GM19193 (cell line): ENCODE measurements around the gene KCNQ2.

ENCODE experiments used
- POLR2A ChIP-seq: IDR thresholded peaks from 4 replicates; pipeline ENCODE4 v1.6.1; 2011; ENCODE audit not compliant: insufficient read depth, insufficient read length; ENCODE audit errors: extremely low read depth

Gene KCNQ2

DNA sequence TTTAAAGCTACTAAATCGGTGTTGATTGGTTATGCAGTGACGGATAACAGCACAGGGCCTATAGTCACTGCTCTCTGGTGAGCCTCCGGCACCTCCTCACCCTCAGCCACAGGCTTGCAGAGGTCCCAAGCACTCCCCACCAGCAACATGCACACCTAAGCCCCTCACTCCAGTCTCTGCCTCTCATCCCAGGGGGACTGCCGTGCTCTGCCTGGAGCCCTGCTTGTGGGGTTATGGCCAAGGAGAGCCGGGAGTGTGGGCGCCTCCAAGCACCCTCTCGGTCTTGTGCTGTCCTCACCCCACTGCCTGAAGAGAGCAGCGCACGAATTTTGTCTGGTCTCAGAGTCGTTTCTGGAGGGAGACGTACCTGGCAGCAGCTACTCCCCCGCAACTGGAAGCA lies 33.3 kb upstream of the KCNQ2 start:
- TF ChIP-seq POLR2A = no peak

DNA sequence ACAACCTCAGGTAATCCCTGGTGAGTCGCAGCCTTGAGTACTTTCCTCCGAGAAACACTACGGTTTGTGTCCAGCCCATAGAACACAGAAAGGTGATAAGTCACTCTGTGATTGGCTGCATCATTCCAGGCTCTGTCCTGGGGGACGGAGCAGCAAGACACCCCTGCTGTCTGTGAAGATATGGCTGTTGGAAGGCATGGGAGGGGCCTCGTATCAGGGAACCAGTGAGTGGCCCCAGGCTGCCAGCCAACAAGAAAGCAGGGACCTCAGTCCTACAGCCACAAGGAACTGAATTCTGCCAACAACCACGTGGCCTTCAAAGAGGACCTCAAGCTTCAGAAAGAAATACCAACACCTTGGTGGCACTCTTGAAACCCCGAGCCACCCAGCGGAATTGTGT lies 32.8 kb upstream of the KCNQ2 start:
- TF ChIP-seq POLR2A = no peak

DNA sequence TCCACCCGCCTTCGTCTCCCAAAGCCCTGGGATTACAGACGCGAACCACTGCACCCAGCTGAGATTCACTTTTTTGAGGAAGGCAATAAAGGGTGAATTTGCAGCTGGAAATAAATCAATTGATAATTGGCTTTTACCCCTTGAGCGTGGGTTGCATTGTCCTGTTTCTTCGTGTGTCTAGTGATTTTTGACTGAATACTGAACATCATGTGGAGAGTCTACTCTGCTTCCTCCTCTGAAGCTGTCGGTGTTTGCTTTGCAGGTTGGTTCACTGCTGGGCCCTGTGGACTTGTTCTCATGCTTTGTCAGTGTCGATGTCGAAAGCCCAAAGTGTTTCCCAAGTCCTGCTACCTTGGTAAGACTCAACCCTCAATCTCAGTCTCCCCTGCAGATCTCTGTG lies 32.2 kb upstream of the KCNQ2 start:
- TF ChIP-seq POLR2A = no peak

DNA sequence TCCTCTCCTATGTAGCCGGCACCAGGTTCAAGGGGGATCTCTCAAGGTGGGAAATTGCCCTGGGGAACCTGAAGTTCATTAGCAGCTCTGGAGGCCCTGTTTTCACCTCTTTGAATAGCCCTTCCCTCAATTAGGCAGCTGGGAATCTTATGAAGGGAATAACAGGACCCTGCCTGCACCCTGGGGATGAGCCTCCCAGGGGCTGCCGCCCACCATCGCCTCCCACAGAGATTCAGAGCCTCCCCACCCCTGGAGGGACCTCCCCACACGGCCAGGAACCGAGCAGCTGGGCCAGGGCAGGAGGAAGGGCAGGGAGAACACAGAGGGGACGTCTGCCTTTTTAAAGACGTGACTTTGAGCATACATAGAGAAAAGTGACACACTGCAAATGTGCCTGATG lies 31.1 kb upstream of the KCNQ2 start:
- TF ChIP-seq POLR2A = no peak

DNA sequence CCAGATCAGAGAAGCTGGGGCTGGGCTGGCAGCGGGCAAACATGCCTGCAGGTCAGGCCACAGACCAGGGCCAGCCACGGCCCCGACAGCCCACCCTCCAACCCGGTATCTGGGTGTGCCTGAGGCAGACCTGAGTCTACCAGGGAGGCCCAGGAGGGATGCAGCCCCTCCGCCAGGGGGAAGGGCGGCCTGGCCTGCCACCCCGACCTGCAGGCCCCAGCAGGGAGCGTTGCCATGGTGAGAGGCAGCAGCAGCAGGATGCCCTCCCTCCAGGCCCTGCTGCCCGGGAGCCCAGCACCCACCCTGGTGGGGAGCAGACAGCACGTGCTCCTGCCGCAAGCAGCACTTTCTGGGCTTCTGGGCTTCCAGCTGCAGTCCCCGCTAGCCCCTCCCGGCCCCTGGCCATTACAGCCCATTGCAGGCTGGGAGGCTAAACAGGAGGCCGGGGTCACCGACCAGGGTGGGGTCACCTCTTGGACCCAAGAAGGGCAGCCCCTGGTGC lies 30.3 kb upstream of the KCNQ2 start:
- no peak for TF ChIP-seq POLR2A

DNA sequence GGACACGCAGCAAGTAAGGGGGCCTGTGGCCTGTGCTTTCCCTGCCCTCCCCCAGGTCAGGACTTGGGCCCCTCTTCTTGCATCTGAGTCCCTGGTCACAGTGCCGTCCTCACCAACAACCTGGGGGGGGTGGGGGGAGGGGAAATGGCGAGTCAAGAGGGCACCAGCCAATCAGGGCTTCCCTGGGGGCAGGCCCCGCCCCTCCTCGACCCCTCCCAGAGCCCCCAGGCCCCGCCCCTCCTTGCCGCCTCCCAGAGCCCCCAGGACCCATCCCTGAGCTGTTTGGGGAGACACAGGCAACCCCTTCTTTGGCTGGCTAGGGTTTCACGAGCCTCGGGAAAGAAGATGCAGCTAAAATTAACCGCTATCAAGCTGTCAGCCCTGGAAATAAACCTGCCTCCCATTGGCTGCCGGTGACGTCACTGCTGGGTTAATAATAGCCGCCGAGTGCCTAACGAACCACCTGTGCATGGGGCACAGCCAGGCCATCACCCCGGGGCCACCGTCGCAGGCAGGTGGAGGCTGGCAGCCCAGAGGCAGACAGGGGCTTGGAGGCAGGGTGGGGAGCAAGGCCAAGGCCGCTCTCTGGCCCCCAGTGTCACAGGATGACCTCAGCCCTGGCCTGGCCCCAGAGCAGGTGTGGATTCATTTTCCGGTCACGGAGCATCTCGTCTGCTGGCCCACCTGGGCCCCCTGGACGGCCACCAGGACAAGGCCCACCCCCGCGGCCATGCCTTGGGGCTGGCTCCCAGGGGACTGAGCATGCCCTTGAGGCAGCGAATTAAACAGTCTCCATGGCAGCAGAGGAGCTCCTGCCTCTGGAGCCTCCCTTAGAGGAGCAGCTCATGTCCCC lies 29.6 kb upstream of the KCNQ2 start:
- no peak for TF ChIP-seq POLR2A

DNA sequence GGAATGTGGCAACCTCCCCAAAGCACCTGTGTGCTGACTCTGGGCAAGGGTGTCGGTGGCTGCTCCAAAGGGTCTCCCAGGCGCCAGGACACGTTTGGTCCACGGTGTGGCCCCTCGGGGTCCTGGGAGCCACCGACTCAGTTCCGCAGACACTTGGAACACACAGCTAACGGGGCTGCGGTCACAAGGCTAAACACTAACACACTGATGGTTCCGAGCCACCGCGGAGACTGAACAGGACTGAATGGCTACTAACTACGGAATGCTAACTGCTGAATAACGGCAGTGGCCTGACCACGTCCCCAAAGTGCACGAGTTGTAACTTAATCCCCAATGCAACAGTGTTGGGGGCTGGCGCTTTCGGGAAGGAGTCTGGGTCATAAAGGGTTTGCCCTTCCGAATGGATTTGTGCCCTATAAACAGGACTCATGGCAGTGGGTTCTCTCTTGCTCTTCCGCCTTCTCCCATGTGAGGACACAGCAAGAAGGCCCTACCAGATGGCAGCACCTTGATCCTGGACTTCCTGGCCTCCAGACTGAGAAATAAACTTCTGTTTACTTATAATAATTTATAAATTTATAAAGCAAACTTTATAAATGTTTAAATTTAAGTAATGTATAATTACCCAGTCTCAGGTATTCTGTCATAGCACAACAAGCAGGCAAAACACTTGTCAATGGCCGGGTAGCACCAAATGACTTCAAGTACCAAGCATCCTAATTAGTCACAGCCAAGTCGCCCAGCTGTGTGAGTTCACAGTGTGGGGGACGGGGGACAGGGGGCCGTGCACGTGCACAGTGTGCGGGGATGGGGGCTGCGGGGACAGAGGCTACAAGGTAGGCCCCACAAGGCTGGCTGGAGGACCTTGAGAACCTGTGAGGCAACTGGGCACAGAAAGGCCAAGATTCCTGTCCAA lies 28.7 kb upstream of the KCNQ2 start:
- TF ChIP-seq POLR2A = no peak

DNA sequence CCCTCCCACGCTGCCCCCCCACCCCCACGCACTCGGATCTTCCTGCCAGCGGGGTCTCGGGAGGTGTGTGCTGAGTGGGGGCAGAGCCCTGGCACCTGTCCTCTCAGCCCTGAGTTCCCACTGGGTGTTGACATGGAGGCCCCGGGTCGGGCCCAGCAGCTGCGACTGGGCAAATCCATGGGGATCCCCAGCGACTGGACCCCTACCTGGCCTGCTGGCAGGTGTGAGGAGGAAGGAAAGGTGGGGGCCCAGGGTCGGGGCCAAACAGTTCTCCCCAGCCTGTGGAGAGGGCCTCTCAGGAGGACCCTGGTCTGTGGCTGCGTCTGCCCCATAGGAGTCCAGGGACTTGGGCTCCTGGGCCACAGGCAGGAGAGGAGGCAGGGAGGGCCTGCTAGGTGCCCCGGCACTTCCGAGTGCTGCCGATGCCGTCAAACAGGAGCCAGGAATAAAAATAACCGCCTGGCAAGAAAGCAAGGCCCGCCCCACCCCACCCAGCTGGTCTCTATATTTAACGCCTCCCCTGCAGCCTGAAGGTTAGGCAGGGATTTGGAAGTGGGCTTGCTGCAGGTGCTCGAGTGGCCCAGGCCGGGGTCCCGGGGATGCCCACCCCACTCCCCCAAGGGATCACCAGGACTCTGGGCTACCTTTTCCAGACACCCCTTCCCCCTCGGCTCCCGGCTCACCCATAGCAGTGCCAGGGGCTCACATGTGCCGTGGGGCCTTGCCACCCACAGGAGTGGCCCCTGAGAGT lies 27.9 kb upstream of the KCNQ2 start:
- no peak for TF ChIP-seq POLR2A

DNA sequence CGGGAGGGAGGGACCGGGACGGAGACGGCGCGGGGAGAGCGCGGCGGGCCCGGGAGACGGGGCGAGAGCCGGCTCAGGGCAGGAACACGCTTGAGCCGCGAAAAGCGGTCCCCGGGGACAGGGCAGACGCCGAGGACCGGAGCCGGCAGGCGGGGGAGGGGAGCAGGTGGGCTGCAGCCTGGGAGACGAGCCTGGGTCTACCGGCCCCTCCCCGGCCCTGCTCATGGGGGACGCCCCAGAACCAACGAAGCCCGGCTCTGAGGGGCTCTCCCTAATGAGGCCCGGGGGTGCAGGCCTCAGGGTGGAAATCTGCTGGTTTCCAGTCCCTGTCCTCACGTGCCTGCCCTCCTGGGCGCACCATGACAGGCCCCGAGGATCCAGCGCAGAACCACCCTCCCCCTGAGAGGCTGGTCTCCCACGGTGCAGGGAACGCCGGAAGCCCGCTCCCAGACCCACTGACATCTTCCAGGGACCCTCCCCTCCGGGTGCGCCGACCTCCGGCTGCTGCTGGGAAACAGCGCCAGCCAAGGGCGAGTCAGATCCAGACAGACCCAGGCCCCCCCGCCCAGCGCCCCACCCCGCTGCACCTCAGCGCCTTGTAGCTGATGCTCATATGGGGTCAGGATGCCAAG lies 27.0 kb upstream of the KCNQ2 start:
- TF ChIP-seq POLR2A = no peak

DNA sequence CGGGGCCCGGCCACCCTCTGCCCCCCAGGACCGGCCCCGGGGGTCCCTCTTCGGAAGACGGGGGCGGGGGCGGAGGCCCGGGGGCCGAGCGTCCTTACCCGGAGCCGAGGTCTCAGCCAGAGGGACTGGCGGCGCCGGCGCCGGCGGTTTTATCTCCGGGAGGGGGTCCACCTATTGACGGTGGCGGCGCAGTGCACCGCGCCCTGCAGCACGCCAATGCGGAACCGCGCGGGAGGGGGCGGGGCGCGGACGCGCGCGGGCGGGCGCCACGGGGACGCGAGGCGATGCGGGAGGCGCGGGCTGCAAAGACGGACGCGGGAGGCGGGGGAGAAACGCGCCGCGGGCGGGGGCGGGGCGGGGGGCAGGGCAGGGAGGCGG lies 26.5 kb upstream of the KCNQ2 start, which contains the start of gene EEF1A2:
Gene EEF1A2, minus strand, starts transcription at position 124 of the 378 bp plus-strand sequence. CDS start 1,320 bp downstream, outside the sequence.
- TF ChIP-seq POLR2A = no peak

DNA sequence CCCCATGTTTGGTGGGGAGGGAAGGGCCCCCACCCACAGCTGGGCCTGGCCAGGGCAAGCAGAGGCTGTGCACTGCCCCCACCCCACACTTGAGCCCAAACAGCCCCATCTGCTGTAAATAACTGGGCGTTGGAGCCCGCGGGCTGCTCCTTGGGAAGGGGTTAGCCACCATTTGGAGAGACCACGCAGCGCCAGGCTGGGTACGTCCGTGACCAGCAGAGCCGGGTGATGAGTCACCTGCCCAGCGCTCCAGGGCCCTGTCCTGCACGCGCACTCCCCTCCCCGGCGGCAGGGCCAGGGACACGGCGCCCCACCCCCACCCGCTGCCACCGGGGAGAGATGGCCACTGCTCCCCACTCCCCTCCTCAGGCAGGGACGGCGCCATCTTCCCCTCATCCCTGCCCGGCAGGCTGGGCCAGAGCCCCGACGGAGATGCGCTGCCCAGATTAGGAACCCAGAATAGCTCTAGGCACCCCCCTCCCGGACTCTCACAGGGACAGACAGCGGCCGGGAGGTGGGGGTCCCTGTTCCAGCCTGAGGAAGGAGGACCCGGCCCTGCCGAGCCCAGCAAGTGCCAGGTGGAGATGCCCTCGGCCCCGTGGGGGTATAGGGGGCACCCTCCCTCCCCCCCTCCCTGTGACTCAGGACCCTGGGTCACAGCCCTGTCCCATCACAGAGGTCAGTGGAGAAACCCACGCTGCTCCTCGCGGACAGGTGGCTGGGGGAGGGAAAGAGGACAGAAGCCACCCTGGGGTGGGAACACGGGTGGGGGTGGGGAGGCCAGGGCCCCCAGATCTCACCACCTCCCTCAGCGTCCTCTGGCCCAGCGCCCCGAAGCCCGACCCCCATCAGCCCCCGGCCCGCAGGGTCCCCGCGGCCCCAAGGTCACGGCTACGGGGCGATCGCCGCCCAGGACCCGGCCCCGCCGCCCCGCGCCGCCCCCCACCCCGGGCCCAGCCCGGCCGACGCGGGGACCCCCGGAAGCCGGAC lies 25.8 kb upstream of the KCNQ2 start:
- no peak for TF ChIP-seq POLR2A

DNA sequence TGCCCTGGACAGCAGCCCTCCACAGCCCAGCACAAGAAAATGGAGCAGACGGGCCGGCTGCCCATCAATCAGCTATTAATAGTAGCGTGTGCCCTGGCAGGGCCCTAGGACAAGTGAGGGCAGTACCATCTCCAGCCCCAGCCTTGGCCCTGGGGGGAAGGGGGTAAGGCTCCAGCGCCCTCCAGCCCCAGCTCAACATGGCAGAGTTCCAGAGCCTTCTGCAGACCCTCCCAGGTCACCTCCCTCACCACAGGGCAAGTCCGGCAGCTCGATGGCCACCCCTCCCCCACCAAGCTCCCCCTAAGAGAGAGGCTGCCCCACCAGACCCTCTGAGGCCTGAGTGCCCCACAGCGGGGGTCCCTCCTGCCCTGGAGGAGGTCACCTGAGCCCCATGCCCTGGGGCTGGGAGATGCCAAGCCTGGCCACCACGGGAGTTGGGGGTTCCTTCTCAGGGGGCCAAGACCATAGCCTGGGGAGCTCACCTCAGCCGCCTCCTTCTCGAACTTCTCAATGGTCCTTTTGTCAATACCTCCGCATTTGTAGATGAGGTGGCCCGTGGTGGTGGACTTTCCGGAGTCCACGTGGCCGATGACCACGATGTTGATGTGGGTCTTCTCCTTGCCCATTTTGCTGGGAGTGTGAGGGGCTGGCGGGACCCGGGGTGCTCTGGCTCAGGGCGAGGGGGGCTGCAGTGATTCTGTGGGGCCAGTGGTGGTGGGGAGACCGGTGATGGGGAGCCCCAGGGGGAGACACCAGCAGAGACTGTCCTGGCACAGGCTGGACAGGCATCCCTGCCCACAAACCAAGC lies 24.9 kb upstream of the KCNQ2 start:
- no peak for TF ChIP-seq POLR2A

DNA sequence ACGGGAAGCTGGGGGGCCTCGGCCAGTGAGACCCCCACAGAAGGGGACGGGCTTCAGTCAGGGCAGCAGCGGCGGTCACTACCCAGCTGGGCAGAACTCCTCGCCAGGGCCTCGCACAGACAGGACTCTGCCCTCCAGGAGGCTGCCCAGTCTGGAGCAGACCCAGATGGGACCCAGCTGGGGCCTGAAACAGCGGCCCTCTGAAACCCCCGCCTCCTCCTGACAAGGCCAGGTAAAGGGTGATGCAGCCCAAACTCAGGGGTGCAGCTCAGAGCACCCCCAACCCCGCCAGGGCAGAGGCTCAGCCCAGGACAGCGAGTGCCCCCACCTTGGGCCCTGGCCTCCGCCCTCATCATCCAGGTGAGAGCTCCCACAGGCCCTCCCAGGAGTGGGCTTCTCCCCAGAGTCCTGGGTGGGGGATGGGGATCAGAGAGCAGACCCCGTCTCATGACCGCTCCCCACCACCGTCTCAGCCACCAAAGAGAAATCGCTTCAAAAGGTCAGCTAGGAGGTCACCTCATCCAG lies 24.2 kb upstream of the KCNQ2 start:
- no peak for TF ChIP-seq POLR2A
